SK-N-SH (cell line): ENCODE data around the gene GCSAML. TPM values are rescaled to one million over a fixed set of nuclear protein-coding genes. Genes with fewer than 3 reads are reported as not detected.

Experiments used
- CTCF ChIA-PET: fragments of 300-600, 350-600 bp; formaldehyde crosslinking; extraction: SDS; loops from one replicate; lab custom pipeline; 2021; lab: Yijun Ruan, JAX
- POLR2A ChIA-PET: fragments of 350-600 bp; sonication (Branson Sonifier 250); formaldehyde crosslinking; extraction: SDS; loops from one replicate; lab custom pipeline; 2020; ENCODE audit warnings: antibody characterized with exemption, inconsistent platforms; lab: Yijun Ruan, JAX
- DNase-seq: peaks from one replicate; pipeline ENCODE4 v3.0.0; 2012
- H2AFZ ChIP-seq: fragments of 200-600 bp; sonication (generic); 2 replicates; pipeline ENCODE4 v1.8.1; 2016; ENCODE audit warnings: antibody characterized with exemption, mild to moderate bottlenecking, low read depth
- H3F3A ChIP-seq: fragments of 200-600 bp; sonication (generic); replicated peaks from 2 replicates; pipeline ENCODE3; 2016; ENCODE audit warnings: antibody characterized with exemption, mild to moderate bottlenecking; ENCODE audit not compliant: insufficient read depth
- H3K27ac ChIP-seq, 2 experiments: fragments of 200-500 bp in 1 of 2; fragments of 200-600 bp in 1 of 2; sonication (Bioruptor generic) in 1 of 2; sonication (generic), shearing (Covaris generic) in 1 of 2; 2 replicates each; pipeline versions ENCODE4 v1.5.1 to v1.6.1; 2014 to 2016; ENCODE audit warnings: low read depth in 2 of 2, inconsistent platforms in 1 of 2, low read length in 1 of 2, mild to moderate bottlenecking in 1 of 2, mixed read lengths in 1 of 2
- H3K27me3 ChIP-seq: fragments of 200-600 bp; sonication (generic), shearing (Covaris generic); 2 replicates; pipeline ENCODE4 v1.6.1; 2016; ENCODE audit warnings: mixed run types; ENCODE audit not compliant: insufficient read depth
- H3K36me3 ChIP-seq, 2 experiments: fragments of 200-500 bp in 1 of 2; fragments of 200-600 bp in 1 of 2; sonication (Bioruptor generic) in 1 of 2; sonication (generic) in 1 of 2; replicated peaks in 1 of 2; 2 replicates each; pipeline versions ENCODE3 to v1.5.1; 2014 to 2016; ENCODE audit warnings: low read length in 1 of 2, mild to moderate bottlenecking in 1 of 2; ENCODE audit not compliant: insufficient read depth in 2 of 2, control insufficient read depth in 1 of 2
- H3K4me1 ChIP-seq, 2 experiments: fragments of 200-500 bp in 1 of 2; fragments of 200-600 bp in 1 of 2; sonication (Bioruptor generic) in 1 of 2; sonication (generic), shearing (Covaris generic) in 1 of 2; 2 replicates each; pipeline versions ENCODE4 v1.5.1 to v1.6.1; 2014 to 2016; ENCODE audit warnings: low read depth in 1 of 2, low read length in 1 of 2, mixed run types in 1 of 2; ENCODE audit not compliant: insufficient read depth in 2 of 2, control insufficient read depth in 1 of 2
- H3K4me2 ChIP-seq: fragments of 200-600 bp; sonication (generic), shearing (Covaris generic); 2 replicates; pipeline ENCODE4 v1.6.1; 2017; ENCODE audit warnings: mixed run types
- H3K4me3 ChIP-seq, 2 experiments: fragments of 200-500 bp in 1 of 2; fragments of 200-600 bp in 1 of 2; sonication (Bioruptor generic) in 1 of 2; sonication (generic), shearing (Covaris generic) in 1 of 2; 2 replicates each; pipeline versions ENCODE4 v1.5.1 to v1.8.1; 2014 to 2016; ENCODE audit warnings: low read depth in 2 of 2, inconsistent platforms in 1 of 2, low read length in 1 of 2, mild to moderate bottlenecking in 1 of 2, mixed read lengths in 1 of 2, moderate library complexity in 1 of 2
- H3K79me2 ChIP-seq: fragments of 200-600 bp; sonication (generic); 2 replicates; pipeline ENCODE4 v1.8.1; 2017; ENCODE audit warnings: mild to moderate bottlenecking; ENCODE audit not compliant: insufficient read depth
- H3K9ac ChIP-seq: fragments of 200-600 bp; sonication (generic); 2 replicates; pipeline ENCODE4 v1.6.1; 2017; ENCODE audit warnings: mixed run types
- H3K9me2 ChIP-seq: fragments of 200-600 bp; sonication (generic); 2 replicates; pipeline ENCODE4 v1.6.1; 2017; ENCODE audit warnings: mixed run types
- H3K9me3 ChIP-seq: fragments of 200-600 bp; sonication (generic); 2 replicates; pipeline ENCODE4 v1.6.1; 2017; ENCODE audit warnings: mixed run types, mild to moderate bottlenecking, moderate library complexity
- H4K20me1 ChIP-seq: fragments of 200-600 bp; sonication (generic); 2 replicates; pipeline ENCODE4 v1.6.1; 2017; ENCODE audit warnings: mild to moderate bottlenecking, mixed run types; ENCODE audit not compliant: insufficient read depth
- CTCF ChIP-seq: fragments of 200-600 bp; sonication (generic); IDR thresholded peaks from 2 replicates; pipeline ENCODE4 v1.6.1; 2017; ENCODE audit warnings: antibody characterized with exemption, mild to moderate bottlenecking, moderate library complexity
- ELF1 ChIP-seq: IDR thresholded peaks from 2 replicates; pipeline ENCODE4 v1.4.0; 2012
- EP300 ChIP-seq, 2 experiments: IDR thresholded peaks; 2 replicates each; pipeline versions ENCODE4 v1.4.0 to v1.6.1; 2012; ENCODE audit warnings: borderline replicate concordance in 1 of 2, low read depth in 1 of 2, low read length in 1 of 2
- FOSL2 ChIP-seq: IDR thresholded peaks from 2 replicates; pipeline ENCODE4 v1.4.0; 2012; ENCODE audit warnings: low read depth, mild to moderate bottlenecking, moderate library complexity, borderline replicate concordance
- FOXJ3 ChIP-seq: sonication (generic); formaldehyde crosslinking; IDR thresholded peaks from 2 replicates; pipeline ENCODE4 v1.5.1; 2020; ENCODE audit warnings: mild to moderate bottlenecking, missing genetic modification reagents
- JUND ChIP-seq: IDR thresholded peaks from 2 replicates; pipeline ENCODE4 v1.4.0; 2012
- MEF2A ChIP-seq: IDR thresholded peaks from 2 replicates; pipeline ENCODE4 v1.4.0; 2012; ENCODE audit warnings: low read depth, borderline replicate concordance
- REST ChIP-seq: IDR thresholded peaks from 2 replicates; pipeline ENCODE4 v1.6.1; 2012; ENCODE audit warnings: mild to moderate bottlenecking, low read depth, low read length, moderate library complexity
- SIN3A ChIP-seq: IDR thresholded peaks from 2 replicates; pipeline ENCODE4 v1.6.1; 2012; ENCODE audit warnings: low read depth, mild to moderate bottlenecking, low read length, moderate library complexity, borderline replicate concordance
- TAF1 ChIP-seq: IDR thresholded peaks from 2 replicates; pipeline ENCODE4 v1.6.1; 2012; ENCODE audit warnings: low read depth, mild to moderate bottlenecking, low read length, moderate library complexity, borderline replicate concordance
- TCF12 ChIP-seq: IDR thresholded peaks from 2 replicates; pipeline ENCODE4 v1.4.0; 2012
- USF1 ChIP-seq: IDR thresholded peaks from 2 replicates; pipeline ENCODE4 v1.4.0; 2012; ENCODE audit warnings: low read depth, borderline replicate concordance
- WGBS: methylation state at CpG from one replicate; pipeline ENCODE4 v1.1.6; 2017; ENCODE audit warnings: low lambda C conversion rate; 5-methylcytosine and 5-hydroxymethylcytosine counted together
- polyA plus RNA-seq, 3 experiments: library from polyadenylated mRNA; depleted of rRNA; stranded (reverse); fragments of >200 nt; gene quantifications; 2 replicates each; pipeline ENCODE4 v1.2.3, GENCODE V29; 2012
- TF ChIP-seq, protein P1 (sequence below): IDR thresholded peaks from 2 replicates; pipeline ENCODE4 v1.4.0; 2012; ENCODE audit warnings: low read depth
- TF ChIP-seq, protein P2 (sequence below): IDR thresholded peaks from 2 replicates; pipeline ENCODE4 v1.4.0; 2012; ENCODE audit warnings: low read depth, borderline replicate concordance
- TF ChIP-seq, protein P3 (sequence below): IDR thresholded peaks from 2 replicates; pipeline ENCODE4; 2012

GCSAML gene
- polyA plus RNA-seq, 1 of the 3 experiments (the other 2 are of a cell fraction), result not detected

DNA sequence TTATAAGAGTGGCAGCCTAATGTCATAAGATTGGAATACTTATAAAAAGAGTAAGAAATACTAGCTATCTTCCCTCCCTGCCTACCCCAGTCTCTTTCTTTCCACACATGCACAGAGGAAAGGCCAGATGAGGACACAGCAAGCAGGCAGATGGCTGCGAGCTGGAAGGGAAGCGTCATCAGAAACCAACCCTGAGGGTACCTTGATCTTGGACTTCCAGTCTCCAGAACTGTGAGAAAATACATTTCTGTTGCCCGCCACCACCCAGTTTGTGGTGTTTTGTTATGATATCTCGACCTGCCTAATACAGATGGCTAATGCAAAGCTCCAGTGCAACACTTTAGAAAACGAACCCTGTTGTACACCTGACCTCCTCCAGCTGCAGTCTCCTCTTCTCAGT, 10.4 kb upstream of the GCSAML start:
- no peaks in the 10 kb centered on the region for H3K79me2 ChIP-seq
- H3K4me1 ChIP-seq, result no peaks in the 10 kb centered on the region
- no peak overlapping the region for H3K9ac ChIP-seq
- H3K36me3 ChIP-seq, result no peaks in the 10 kb centered on the region
- H4K20me1 ChIP-seq, result no peaks in the 10 kb centered on the region
- no peak overlapping the region for H2AFZ ChIP-seq
- no peak overlapping the region for H3K4me2 ChIP-seq
- TF ChIP-seq ELF1 (no peak), FOXJ3 (no peak), SIN3A (no peak), REST (no peak), JUND (no peak), TAF1 (no peak), EP300 (IDR thresholded peaks at IDR 0.05; ENCODE audit: borderline replicate concordance in 1 of 2, low read depth in 1 of 2, low read length in 1 of 2) (no peak), FOSL2 (no peak), MEF2A (no peak), USF1 (no peak), CTCF (no peak), TCF12 (no peak)
- TF ChIP-seq, protein P1, sequence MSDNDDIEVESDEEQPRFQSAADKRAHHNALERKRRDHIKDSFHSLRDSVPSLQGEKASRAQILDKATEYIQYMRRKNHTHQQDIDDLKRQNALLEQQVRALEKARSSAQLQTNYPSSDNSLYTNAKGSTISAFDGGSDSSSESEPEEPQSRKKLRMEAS, result no peak
- TF ChIP-seq, protein P2, sequence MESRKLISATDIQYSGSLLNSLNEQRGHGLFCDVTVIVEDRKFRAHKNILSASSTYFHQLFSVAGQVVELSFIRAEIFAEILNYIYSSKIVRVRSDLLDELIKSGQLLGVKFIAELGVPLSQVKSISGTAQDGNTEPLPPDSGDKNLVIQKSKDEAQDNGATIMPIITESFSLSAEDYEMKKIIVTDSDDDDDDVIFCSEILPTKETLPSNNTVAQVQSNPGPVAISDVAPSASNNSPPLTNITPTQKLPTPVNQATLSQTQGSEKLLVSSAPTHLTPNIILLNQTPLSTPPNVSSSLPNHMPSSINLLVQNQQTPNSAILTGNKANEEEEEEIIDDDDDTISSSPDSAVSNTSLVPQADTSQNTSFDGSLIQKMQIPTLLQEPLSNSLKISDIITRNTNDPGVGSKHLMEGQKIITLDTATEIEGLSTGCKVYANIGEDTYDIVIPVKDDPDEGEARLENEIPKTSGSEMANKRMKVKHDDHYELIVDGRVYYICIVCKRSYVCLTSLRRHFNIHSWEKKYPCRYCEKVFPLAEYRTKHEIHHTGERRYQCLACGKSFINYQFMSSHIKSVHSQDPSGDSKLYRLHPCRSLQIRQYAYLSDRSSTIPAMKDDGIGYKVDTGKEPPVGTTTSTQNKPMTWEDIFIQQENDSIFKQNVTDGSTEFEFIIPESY, result no peak
- TF ChIP-seq, protein P3, sequence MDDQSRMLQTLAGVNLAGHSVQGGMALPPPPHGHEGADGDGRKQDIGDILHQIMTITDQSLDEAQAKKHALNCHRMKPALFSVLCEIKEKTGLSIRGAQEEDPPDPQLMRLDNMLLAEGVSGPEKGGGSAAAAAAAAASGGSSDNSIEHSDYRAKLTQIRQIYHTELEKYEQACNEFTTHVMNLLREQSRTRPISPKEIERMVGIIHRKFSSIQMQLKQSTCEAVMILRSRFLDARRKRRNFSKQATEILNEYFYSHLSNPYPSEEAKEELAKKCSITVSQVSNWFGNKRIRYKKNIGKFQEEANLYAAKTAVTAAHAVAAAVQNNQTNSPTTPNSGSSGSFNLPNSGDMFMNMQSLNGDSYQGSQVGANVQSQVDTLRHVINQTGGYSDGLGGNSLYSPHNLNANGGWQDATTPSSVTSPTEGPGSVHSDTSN, result no peak
- H3F3A ChIP-seq, result no peaks in the 10 kb centered on the region
- 4% methylated on average over 5 of the region's 5 CpGs for WGBS
- POLR2A ChIA-PET, result no interaction called here
- H3K27me3 ChIP-seq, result no peaks in the 10 kb centered on the region
- no peak for DNase-seq
- CTCF ChIA-PET, result no interaction called here
- H3K4me3 ChIP-seq, result no peak overlapping the region
- no peaks in the 10 kb centered on the region for H3K9me2 ChIP-seq
- no peak overlapping the region for H3K27ac ChIP-seq
- no peaks in the 10 kb centered on the region for H3K9me3 ChIP-seq
